Endothelial cell of umbilical vein (primary cell): Measurements from ENCODE around the gene COTL1.

ENCODE experiments used
- CTCF ChIP-seq, 2 donors: IDR thresholded peaks; 1 replicate in 1 of 2; 2 replicates in 1 of 2; pipeline ENCODE4 v1.5.1; 2011; ENCODE audit warnings: low read length in 2 of 2, mild to moderate bottlenecking in 2 of 2, moderate library complexity in 2 of 2, control low read depth in 1 of 2, inconsistent platforms in 1 of 2, low read depth in 1 of 2; ENCODE audit not compliant: insufficient read depth in 1 of 2; ENCODE audit errors: extremely low read depth in 1 of 2
- EZH2 ChIP-seq: IDR thresholded peaks from 2 replicates; pipeline ENCODE4 v1.6.1; 2012; ENCODE audit warnings: borderline replicate concordance, low read depth, mild to moderate bottlenecking, moderate library complexity, low read length, inconsistent platforms; ENCODE audit not compliant: severe bottlenecking
- FOS ChIP-seq: IDR thresholded peaks from 2 replicates; pipeline ENCODE4 v1.6.1; 2011; ENCODE audit warnings: mild to moderate bottlenecking, low read length, moderate library complexity, borderline replicate concordance; ENCODE audit not compliant: insufficient read depth
- POLR2A ChIP-seq: IDR thresholded peaks from 2 replicates; pipeline ENCODE4 v1.6.1; 2012; ENCODE audit warnings: low read depth, mild to moderate bottlenecking, control low read depth, low read length
- POLR2AphosphoS5 ChIP-seq: IDR thresholded peaks from 2 replicates; pipeline ENCODE4 v1.6.1; 2012; ENCODE audit warnings: low read depth, mild to moderate bottlenecking, control low read depth, low read length, moderate library complexity; ENCODE audit not compliant: insufficient read depth

- TF ChIP-seq EZH2 (no peak), POLR2A (no peak), CTCF (IDR thresholded peaks at IDR 0.05; ENCODE audit: extremely low read depth in 1 of 2, insufficient read depth in 1 of 2, low read depth in 1 of 2, low read length in 2 of 2) (no peak), POLR2AphosphoS5 (no peak), FOS (no peak)
Measured at GRCh38 chr16:84665843-84666242, 48.0 kb upstream of the COTL1 start.
